ENCODE results near the gene MRPL20.
"Not testable (repeated sequence)": the region's sequence is repeated elsewhere in the genome, so short reads cannot be mapped to it uniquely, and the experiment has no call there.

MRPL20 gene

DNA sequence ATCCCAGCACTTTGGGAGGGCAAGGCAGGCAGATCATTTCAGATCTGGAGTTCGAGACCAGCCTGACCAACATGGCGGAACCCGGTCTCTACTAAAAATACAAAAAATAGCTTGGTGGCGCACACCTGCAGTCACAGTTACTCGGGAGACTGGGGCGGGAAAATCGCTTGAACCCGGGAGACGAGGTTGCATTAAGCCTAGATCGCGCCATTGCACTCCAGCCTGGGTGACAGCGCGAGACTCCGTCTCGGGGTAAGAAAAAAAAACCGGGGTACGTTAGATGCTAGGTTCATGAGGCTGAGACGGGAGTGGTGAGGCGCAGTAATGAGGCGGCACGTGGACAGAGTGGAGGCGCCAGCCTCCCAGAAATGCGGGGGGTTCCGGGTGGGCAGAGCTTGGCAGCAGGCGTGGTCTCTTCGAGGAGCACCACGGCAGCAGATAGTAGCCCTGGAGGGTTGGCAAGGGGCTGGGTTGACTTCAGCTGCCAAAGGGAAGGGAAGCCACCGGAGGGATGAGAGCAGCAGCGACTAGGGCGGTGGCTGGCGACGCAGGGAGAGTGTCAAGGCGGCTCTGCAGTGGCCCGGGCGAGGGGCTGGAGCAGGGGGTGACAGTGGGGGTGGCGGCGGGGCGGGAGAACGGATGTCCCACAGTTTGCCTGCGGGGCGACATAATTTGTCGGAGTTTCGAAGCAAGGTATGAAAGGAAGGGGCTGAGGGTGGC lies 832 bp downstream of the MRPL20 start:
- no peak for DNase-seq (ENCODE audit: low spot score)

DNA sequence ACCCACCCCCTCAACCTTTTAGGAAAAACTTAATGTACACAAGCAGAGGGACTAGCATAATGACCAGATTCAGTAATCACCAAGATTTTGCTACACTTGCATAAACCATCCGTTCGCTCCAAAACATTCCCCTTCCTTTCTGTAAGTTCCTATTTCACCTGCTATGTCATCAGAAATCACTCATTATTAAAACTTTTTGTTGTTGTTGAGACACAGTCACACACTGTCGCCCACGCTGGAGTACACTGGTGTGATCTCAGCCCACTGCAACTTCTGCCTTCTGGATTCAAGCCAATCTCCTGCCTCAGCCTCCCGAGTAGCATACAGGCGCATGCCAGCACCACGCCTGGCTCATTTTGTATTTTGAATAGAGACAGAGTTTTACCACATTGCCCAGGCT lies 3.4 kb downstream of the MRPL20 start:
- DNase-seq (ENCODE audit: low spot score) = no peak

DNA sequence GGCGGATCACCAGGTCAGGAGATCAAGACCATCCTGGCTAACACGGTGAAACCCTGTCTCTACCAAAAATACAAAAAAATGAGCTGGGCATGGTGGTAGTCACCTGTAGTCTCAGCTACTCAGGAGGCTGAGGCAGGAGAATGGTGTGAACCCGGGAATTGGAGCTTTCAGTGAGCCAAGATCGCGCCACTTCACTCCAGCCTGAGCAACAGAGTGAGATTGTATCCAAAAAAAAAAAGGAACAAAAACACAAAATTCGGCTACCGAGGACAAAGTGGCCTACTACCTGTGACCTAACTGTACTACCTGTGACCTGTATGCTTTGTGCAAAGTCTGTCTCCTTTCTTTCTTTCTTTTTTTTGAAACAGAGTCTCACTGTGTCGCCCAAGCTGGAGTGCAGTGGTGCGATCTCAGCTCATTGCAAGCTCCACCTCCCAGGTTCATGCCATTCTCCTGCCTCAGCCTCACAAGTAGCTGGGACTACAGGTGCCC lies 4.1 kb downstream of the MRPL20 start:
- not testable (repeated sequence) for DNase-seq (ENCODE audit: low spot score)

DNA sequence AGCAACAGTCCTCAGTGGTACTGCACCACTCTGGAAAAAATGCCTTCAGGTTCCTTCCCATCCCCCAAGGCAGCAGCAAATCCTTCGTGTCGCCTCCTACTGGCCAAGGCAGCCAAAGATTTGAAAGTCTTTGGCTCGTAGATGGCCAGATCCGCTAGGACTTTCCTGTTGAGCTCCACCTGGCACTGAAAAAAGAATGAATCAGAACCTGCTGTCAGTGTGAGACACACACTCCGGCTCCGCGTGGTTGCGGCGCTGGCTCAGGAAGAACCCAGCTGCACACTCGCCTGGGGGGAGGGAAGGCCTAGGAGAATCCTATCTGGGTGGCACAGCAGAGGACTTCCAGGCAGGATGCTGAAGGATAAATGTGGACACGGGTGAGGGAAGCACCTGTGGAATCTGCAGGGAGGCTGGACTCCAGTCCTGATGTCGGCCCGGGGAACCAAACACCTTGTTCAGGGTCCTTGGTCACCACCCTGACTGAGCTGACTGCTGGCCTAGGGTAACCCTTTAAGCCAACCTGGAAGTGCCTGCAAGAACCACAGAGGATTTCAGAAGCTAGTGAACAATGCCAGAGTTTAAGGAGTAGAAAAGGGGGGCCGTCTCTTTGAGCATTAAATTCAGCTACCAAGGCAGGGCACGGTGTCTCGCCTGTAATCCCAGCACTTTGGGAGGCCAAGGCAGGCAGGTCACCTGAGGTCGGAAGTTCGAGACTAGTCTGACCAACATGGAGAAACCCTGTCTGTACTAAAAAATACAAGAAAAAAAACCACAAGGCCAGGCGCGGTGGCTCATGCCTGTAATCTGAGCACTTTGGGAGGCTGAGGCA lies 4.8 kb downstream of the MRPL20 start:
- DNase-seq (ENCODE audit: low spot score) = no peak

DNA sequence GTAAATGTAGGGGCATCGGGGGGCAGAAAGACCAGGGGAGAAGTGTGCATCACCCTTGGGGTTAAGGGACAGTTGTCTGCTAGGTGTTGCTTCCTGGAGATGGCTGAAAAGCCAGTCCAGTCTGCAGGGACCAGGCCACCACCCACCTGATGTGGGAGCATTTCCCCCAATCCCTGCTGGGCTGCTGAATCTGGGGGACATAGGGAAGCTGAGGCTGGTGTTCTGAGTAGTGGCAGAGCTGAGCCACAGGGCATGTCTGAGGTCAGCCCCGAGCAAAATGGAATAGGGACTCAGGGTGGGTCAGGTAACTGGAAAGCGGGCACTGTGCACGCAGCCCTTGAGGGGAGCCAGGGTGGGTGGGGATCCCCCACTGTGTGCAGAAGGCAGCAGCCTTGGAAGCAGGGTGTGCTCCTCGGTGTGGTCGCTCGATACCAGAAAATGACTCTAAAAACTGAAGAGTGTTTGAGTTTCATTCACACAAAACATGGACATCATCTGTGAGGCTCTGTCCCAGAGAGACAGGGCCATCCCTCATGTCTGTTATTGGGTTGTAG lies 5.6 kb downstream of the MRPL20 start:
- no peak for DNase-seq (ENCODE audit: low spot score)

DNA sequence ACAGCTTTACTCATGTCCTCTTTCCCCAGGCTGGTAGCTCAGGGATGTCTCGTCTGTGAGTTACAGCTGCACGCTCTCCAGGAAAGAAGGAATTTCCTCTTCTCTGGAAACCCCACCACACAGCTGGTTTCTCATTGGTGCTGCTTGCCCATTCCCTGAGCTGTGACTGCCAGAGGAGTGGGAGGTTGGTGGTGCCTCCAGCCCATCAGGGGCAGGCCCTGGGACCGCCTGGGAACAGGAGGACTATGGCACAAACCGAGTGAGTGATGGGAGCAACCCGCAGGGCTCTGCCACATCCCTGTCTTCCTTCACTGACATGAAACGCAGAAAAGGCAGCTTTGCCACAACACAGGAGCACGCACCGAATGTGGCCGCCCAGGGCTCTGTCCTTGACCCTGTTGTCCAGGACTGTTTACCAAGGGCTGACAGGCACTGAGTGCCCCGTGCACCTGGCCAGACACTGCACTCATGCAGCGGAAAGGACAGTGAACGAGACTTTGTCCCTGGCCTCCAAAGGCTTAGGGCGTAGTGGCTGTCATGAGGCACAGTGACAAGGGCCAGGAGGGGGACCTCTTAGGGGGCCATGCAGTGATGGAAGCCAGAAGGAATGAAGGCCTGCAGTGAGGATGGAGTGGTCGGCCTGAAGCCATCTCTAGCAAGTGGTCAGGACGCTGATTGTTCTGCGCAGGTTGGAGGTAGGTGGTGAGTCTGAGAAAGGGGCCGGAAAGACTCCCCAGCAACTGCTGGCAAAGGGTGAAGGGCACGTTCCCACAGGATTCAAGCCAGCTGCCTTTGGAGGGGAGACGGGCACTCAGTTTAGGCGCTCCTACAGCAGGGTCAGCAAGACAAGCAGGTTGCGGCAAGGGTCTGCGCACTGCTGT lies 6.3 kb downstream of the MRPL20 start:
- DNase-seq (ENCODE audit: low spot score) = no peak

DNA sequence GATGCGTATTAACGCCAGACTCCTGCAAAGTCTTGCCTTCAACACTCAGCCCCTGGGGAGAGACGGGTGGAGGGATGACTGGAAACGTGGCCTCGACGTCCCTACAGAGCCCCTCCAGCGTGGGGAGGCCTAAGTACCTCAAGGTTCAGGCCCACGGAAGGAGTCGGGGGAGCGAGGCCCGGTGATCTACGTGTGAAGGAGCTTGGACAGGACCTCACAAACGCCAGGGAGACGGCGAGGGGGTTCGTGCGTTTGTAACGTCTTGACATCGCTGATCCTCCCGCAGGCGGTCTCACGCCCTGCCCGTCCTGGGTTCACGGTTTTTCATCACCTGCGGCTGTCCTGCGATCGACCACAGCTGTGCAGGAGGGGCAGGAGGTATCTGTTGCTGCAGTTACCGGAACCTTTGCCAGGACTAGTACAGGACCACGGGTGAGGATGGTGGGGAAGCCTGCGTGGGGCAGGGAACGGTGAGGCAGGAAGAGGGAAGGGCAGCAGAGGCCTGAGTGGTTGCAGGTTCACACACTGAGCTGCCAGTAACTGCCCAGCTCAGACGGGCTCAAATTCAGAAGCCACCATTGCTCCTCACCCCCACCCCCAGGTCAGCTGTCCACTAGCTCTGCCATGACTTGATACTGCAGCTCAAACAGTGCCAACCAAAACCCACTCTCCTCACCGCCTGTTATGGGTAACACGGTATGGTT lies 7.1 kb downstream of the MRPL20 start:
- no peak for DNase-seq (ENCODE audit: low spot score)

DNA sequence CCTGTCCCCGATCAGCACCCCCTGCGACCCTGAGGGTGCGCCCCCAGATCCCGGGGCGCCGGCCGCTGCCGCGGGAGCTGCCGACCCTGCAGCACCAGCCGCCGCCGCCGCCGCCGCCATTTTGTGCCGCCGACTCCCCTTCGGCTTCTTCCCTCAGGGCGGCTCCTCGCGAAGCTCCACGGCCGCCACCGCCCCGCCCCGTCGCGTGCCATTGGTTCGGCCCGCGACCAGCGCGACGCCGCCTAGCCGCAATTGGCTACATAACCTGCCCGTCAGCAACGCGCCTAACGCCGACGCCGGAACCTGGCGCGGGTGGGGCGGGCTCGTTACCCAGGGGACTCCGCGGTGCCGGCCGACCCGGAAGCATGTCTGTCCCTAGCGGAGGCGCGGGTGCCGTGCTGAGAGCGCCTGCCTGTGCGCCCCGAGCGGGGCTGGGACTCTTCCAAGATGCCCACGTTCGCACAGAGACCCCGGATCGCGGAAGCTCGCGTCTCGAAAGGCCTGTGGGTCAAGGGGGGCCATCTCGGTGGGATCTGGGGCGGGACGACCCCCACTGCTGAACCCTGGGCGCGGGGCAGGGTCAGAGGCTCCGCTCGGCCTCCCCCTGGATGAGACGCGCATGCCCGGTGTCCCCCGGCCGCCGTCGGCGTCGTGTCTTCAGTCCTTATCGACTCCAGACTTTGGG lies 7.8 kb downstream of the MRPL20 start, which contains the start of gene CCNL2:
CCNL2 (minus strand) TSS at position 149 of the 685 bp plus-strand sequence; CDS start at position 120, 29 bp downstream.
- DNase-seq (ENCODE audit: low spot score) = peak; percentile 99

DNA sequence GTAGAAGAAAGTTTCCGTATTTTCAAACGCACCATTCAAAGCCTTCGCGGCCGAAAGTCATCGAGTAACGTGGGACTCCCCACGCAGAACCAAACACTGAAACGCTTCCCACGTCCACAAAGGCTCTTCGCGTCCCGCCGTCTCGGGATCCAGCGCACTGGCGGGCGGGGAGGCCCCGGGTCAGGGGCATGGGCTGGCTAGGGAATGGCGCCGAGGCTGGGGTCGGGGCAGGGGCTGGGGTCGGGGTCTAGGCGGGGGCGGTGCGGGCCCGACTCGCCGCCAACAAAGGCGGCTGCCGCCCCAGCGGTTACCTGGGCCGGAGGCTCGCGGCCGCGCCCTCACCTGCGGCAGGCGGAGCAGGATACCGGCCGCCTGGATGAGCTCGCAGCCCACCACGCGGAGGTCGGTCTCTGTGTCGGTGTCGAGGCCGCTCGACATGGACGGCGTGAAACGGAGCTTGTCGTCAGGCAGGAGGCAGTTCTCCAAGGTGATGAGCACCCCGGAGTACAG lies 8.4 kb downstream of the MRPL20 start:
- no peak for DNase-seq (ENCODE audit: low spot score)

DNA sequence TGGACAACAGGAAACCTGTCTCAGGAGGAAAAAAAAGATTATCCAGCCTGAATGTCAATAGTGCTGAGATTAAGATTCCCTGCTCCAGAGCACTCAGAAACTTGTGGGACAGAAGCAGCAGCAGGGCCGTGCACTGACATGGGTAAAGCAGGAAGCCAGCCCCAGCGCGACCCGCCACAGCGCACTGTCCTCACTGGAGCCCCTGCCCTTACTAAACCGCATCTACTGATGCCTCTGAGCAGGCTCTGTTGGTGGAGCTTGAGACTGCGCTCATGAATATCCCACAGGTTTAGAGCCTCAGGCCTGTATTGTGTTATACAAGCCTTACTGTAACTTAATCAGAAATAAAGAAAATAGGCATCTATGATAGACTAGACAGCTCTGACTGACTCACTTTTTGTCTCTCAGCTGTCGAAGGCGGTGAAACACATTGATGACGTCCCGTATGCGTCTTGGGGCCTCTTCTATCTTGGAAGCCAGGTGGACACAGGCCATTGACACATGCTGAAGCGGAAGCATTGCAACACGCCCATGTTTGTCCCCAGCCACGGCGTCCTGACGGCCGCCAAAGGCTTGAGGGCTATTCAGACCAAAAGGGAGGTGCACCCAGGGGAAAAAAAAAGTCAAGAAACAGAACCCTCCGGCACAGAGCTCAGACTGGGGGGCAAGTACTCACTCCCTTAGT lies 9.1 kb downstream of the MRPL20 start:
- no peak for DNase-seq (ENCODE audit: low spot score)

DNA sequence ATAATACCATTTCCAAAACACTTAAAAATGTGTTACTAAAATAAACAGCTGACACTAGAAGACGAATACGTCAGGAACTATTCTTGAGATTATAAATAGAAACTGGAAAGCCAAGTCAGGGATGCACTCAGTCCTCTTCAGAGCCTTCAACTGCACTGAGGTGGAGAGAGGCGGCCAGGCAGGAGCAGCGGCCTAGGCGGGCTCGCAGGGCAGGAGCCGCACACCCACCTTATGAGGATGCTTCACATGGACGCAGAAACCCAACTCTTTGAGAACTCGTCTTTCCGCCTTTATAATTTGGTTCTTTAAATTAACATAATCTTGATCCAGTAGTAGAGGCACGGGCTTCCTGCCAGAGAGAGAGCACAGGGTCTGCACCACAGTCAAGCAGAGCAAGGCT lies 11.9 kb downstream of the MRPL20 start:
- DNase-seq (ENCODE audit: low spot score) = no peak

DNA sequence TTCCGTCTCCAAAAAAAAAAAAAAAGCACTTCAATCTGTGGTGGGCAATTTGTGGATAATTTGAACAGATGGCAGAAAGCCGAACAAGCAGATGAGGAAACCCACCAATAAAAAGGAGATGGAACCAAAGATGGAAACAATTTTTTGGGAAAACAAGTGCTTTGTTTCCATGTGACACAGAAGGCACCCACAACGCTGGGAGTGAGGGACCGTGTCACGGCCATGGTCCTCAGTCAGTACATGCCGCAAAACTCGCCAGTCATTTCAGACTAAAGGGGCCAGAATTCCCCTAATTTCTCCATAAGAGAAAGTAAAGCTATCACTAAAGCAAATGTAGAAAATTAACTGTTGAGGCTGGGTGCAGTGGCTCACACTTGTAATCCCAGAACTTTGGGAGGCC lies 13.0 kb downstream of the MRPL20 start:
- DNase-seq (ENCODE audit: low spot score) = no peak

DNA sequence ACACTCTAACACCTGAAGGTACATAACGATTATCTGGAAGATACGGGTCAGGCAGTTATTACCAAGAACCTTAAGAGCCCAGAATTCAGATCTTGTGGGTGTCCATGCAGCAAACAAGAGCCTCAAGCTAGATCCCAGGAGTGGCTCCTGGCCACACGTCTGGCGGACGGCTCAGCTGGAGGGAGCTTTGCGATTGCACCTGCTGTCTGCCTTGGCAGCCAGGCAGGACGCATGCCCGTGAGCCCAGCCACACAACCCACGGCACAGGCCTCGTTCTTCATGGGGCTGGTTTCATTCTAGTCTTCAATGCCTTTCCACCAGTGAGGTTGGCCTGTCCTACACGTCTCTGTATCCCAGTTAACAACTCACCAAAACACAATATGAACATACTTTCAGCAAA lies 13.7 kb downstream of the MRPL20 start:
- no peak for DNase-seq (ENCODE audit: low spot score)

DNA sequence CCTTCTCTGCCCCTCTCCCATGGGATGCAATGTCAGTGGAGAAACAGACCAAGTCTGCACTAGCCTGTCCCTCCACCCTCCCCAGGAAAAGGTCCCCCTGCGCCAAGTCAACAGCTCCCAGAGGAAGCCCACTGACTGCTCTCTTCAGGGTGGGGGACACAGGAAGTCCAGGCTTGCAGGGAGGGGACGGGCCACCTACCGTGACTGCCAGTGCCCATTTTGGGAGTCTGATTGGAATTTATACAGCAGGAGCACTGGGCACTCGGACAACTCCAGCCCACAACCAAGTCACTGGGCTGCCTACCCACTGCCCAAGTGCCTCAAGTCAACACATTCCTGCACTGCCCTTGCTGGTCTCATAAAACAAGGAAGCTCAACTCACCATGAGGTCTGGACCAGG lies 14.1 kb downstream of the MRPL20 start:
- no peak for DNase-seq (ENCODE audit: low spot score)

DNA sequence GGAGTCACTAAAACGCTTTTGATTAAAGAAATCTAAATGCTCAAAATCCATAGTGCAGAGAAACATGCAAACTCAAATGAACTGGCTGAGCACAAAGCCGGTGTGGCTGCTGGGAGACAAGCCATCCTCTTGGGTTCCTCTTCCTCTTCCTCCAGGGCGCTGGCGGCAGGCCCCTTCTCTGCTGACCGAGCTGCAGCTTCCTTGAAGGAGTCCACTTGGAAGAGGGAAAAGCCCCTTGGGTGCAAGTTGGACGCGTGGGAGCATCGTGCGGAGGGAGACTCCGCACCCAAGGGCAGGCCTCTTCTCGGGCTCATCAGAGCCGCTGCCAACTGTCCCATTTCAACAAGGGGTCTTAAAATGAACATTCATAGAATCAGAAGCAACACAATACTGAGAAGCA lies 15.9 kb downstream of the MRPL20 start:
- no peak for DNase-seq (ENCODE audit: low spot score)

DNA sequence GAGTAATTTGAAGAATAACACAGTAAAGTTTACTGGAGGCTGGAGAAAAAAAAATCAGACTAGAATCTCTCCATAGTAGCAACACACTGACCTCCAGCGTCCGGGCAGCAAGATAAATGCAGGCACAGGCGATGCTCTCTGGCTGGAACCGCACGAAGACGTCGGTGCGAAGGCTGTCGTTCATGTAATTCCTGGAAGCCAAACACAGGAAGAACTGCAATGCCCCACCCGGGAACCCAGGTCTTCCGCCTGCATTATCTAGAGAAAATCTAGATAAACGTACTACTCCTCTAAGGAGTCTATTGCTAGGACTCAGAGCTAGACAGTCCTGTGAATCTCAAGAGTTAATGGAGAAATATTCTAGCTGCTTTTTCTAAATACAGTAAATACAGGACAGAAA lies 16.4 kb downstream of the MRPL20 start:
- DNase-seq (ENCODE audit: low spot score) = no peak

DNA sequence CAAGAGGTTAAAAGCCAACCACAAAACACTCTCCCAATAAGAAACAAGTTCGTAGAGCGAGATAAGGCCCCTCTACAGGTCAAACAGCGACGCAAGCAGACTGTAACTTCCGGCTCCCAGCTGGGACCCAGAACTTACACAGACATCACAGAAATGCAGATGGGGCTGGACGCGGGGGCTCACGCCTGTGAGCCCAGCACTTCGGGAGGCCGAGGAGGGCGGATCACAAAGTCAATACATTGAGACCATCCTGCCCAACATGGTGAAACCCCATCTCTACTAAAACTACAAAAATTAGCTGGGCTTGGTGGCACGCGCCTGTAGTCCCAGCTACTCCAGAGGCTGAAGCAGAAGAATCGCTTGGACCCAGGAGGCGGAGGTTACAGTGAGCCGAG lies 19.0 kb downstream of the MRPL20 start:
- DNase-seq (ENCODE audit: low spot score) = no peak

DNA sequence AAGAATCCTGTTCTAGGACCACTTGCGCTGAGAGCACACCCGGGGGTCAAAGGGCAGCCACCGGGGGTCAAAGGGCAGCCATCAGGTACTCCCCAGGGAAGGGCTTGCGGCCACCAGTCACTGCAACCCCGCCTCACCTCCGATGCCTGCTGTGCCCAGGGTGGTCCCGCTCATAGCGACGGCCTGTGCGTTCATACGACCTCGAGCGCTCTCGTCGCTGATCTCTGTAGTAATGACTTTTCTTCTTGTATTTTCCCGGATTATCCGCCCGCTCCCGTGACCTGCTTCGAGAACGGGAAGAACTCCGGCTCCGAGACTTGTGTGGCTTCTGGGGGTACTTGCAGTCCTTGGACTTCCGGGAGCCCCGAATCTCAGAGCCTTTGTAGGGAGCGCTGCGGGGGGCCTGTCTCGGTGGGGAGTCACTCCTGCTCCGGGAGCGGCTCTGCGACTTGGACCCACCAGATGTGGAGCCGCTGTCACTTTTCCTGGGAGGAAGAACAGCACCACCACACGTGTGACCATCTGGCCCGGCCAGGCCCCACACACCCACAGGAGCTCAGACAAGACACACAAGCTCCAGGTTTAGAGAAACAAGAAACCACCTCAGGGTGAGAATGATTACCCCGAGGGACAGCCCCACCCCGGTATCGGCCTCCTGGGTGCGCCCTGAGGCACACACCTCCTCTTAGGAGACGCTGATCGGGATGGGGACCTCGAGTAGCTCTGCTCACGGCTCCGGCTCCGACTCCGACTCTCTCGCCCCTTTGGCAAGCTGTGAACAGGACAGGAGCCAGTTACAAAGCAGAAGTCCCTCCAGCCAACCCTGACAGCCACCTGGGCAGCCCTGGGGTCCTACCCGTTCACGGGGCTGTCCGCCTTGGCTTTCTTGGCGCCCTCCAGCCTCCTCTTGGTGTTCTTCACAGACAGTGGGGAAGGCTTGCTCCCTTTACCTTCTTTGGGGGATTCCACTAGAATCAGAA lies 19.7 kb downstream of the MRPL20 start:
- DNase-seq (ENCODE audit: low spot score) = no peak

DNA sequence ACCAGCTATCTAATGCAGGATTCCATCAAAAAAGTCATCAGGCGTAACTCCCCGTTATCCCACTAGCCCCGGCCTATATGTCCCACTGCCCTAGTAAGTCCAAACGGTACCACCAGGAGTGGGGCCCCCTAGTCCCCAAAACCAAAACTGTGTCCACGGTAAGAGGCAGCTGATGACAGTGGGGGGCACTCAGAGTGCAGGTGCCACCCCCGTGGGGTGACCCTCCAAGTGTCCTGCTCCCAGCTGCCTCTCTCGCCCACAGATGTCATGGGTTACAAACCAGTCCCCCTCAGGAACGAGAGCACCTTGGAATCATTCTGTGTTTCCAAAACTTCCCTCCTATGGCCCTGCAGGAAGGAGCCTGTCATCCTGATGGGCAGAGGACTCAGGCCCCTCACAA lies 21.2 kb downstream of the MRPL20 start:
- no peak for DNase-seq (ENCODE audit: low spot score)

Measured in left forelimb (tissue), 1 donor.